ENCODE data around the gene ASCL5.

DNA sequence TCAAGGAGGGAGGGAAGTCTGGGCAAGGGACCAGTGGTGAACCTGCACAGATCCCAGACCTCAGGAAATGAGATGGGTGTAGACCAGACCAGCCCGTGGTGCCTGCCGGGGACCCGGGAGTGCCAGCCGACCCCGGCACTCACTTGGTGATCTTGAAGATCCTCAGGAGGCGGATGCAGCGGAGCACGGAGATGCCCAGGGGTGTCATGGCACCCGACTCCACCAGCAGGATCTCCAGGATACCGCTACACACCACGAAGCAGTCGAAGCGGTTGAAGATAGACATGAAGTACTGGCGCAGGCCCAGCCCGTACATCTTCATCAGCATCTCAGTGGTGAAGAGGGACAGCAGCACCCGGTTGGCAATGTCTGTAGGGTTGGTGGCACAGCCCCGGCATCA, 49.2 kb downstream of the ASCL5 start:
- TF ChIP-seq, protein P1, sequence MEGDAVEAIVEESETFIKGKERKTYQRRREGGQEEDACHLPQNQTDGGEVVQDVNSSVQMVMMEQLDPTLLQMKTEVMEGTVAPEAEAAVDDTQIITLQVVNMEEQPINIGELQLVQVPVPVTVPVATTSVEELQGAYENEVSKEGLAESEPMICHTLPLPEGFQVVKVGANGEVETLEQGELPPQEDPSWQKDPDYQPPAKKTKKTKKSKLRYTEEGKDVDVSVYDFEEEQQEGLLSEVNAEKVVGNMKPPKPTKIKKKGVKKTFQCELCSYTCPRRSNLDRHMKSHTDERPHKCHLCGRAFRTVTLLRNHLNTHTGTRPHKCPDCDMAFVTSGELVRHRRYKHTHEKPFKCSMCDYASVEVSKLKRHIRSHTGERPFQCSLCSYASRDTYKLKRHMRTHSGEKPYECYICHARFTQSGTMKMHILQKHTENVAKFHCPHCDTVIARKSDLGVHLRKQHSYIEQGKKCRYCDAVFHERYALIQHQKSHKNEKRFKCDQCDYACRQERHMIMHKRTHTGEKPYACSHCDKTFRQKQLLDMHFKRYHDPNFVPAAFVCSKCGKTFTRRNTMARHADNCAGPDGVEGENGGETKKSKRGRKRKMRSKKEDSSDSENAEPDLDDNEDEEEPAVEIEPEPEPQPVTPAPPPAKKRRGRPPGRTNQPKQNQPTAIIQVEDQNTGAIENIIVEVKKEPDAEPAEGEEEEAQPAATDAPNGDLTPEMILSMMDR (IDR thresholded peaks at IDR 0.05; ENCODE audit: low read depth, low read length): no peak
- no peak for TF ChIP-seq POLR2A (IDR thresholded peaks at IDR 0.05; ENCODE audit: extremely low read depth, insufficient read length)

Measured in NB4 (cell line).